HUES48 (cell line): ENCODE measurements around the gene AGR2.

Experiments
- H3K27ac ChIP-seq: one replicate; pipeline ENCODE4 v1.7.0; 2013; ENCODE audit warnings: low read depth, low read length, inconsistent platforms
- H3K27me3 ChIP-seq: 2 replicates; pipeline ENCODE4 v1.6.1; 2013; ENCODE audit warnings: mild to moderate bottlenecking, low read length; ENCODE audit not compliant: control insufficient read depth, insufficient read depth
- H3K36me3 ChIP-seq: 2 replicates; pipeline ENCODE4 v1.6.1; 2013; ENCODE audit warnings: low read length; ENCODE audit not compliant: control insufficient read depth, insufficient read depth
- H3K4me1 ChIP-seq: 2 replicates; pipeline ENCODE4 v1.6.1; 2013; ENCODE audit warnings: mild to moderate bottlenecking, low read length; ENCODE audit not compliant: control insufficient read depth, insufficient read depth
- H3K4me3 ChIP-seq: 2 replicates; pipeline ENCODE4 v1.5.1; 2013; ENCODE audit warnings: mild to moderate bottlenecking, low read depth, low read length
- H3K9ac ChIP-seq: 2 replicates; pipeline ENCODE4 v1.6.1; 2013; ENCODE audit warnings: mild to moderate bottlenecking, low read depth, low read length, moderate library complexity
- H3K9me3 ChIP-seq: 2 replicates; pipeline ENCODE4 v1.6.1; 2013; ENCODE audit warnings: low read length; ENCODE audit not compliant: control insufficient read depth, insufficient read depth

Gene AGR2

GRCh38 chr7:16791905-16792698, 12.7 kb downstream of the AGR2 start:
- Histone ChIP-seq H3K9me3 (no peaks in the 10 kb centered on the region), H3K9ac (no peak overlapping the region), H3K4me1 (no peaks in the 10 kb centered on the region), H3K4me3 (no peak overlapping the region), H3K27ac (no peak overlapping the region), H3K27me3 (no peaks in the 10 kb centered on the region), H3K36me3 (no peaks in the 10 kb centered on the region)

DNA sequence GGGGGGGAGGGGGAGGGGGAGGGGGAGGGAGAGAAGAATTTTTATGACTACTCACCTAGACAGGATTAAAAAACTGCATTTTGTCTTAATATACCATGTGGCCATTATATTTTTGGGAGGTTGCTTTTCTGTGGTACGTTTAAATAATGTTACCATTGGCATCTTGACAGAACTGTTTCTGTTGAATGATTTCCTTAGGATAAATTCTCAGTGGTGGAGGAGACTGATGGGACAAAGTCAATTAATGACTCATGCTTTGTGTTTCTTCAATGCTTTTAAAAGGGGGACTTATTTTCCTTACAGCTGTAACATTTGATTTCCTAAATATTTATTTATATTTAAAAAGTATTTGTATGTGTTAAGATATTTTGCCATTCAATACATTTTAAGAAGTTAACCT, 13.7 kb downstream of the AGR2 start:
- no peaks in the 10 kb centered on the region for H3K4me1 ChIP-seq
- H3K27me3 ChIP-seq: no peaks in the 10 kb centered on the region
- H3K4me3 ChIP-seq: no peak overlapping the region
- H3K9me3 ChIP-seq: no peaks in the 10 kb centered on the region
- no peak overlapping the region for H3K9ac ChIP-seq
- no peak overlapping the region for H3K27ac ChIP-seq
- H3K36me3 ChIP-seq: no peaks in the 10 kb centered on the region

DNA sequence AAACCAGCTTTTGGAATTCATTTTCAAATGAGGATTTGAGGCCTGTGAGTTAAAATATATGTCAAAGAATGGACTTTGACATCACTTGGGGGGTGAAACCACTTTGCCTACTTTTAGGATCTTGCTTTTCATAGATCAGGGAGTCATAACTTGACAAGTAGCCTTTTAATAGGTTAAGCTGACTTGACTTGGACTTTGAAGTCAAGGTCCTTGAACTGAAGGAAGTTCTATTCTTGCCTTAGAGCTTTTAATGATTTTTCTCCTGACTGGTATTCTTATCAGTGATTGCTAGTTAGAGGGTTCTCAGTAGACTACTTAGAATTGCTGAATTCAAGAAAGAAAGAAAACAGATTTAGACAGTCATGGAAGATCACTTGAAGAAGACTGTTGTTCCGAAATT, 17.7 kb downstream of the AGR2 start:
- H3K9me3 ChIP-seq: no peaks in the 10 kb centered on the region

GRCh38 chr7:16786257-16786656, 18.5 kb downstream of the AGR2 start:
- Histone ChIP-seq H3K9ac (no peak overlapping the region), H3K36me3 (0 out of 2 replicates have a peak, but pooled peaks cover 5% of the 10 kb centered on the region), H3K9me3 (no peaks in the 10 kb centered on the region), H3K27me3 (no peaks in the 10 kb centered on the region), H3K27ac (no peak overlapping the region), H3K4me1 (no peaks in the 10 kb centered on the region), H3K4me3 (no peak overlapping the region)

More for the DNA sequence above, 17.7 kb downstream of the AGR2 start:
- Histone ChIP-seq H3K27ac (no peak overlapping the region), H3K9ac (no peak overlapping the region), H3K4me1 (no peaks in the 10 kb centered on the region), H3K4me3 (no peak overlapping the region), H3K27me3 (no peaks in the 10 kb centered on the region), H3K36me3 (0 out of 2 replicates have a peak, but pooled peaks cover 5% of the 10 kb centered on the region)

GRCh38 chr7:16785846-16786245, 19.0 kb downstream of the AGR2 start:
- Histone ChIP-seq H3K27ac (no peak overlapping the region), H3K9me3 (no peaks in the 10 kb centered on the region), H3K9ac (no peak overlapping the region), H3K27me3 (no peaks in the 10 kb centered on the region), H3K4me1 (no peaks in the 10 kb centered on the region), H3K36me3 (0 out of 2 replicates have a peak, but pooled peaks cover 5% of the 10 kb centered on the region), H3K4me3 (no peak overlapping the region)

GRCh38 chr7:16785321-16785720, 19.5 kb downstream of the AGR2 start:
- no peak overlapping the region for H3K4me3 ChIP-seq
- H3K4me1 ChIP-seq: no peaks in the 10 kb centered on the region
- no peaks in the 10 kb centered on the region for H3K9me3 ChIP-seq
- H3K9ac ChIP-seq: no peak overlapping the region
- no peak overlapping the region for H3K27ac ChIP-seq
- H3K36me3 ChIP-seq: 0 out of 2 replicates have a peak, but pooled peaks cover 5% of the 10 kb centered on the region
- no peaks in the 10 kb centered on the region for H3K27me3 ChIP-seq

DNA sequence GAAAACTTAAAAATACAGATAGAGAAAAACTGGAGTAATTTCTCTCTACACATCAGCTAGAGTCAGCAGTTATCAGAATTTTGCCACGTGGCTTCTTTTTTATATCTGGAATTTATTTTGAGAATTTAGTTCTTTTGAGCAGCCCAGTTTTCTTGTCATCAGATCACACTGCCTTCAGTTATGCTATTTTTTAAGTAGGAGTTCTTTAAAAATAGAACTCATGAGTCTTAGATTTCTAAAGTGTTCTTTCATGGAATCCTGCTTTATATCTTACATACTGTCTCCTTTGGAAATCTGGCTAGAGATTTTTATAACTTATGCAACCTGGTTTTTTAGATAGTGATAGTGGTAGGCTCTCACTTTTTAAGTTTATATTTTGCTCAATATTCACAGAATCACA, 24.2 kb downstream of the AGR2 start:
- Histone ChIP-seq H3K27me3 (no peaks in the 10 kb centered on the region), H3K27ac (no peak overlapping the region), H3K9ac (no peak overlapping the region), H3K4me3 (no peak overlapping the region), H3K9me3 (no peaks in the 10 kb centered on the region), H3K4me1 (peaks cover 25% of the 10 kb centered on the region), H3K36me3 (0 out of 2 replicates have a peak, but pooled peaks cover 5% of the 10 kb centered on the region)

DNA sequence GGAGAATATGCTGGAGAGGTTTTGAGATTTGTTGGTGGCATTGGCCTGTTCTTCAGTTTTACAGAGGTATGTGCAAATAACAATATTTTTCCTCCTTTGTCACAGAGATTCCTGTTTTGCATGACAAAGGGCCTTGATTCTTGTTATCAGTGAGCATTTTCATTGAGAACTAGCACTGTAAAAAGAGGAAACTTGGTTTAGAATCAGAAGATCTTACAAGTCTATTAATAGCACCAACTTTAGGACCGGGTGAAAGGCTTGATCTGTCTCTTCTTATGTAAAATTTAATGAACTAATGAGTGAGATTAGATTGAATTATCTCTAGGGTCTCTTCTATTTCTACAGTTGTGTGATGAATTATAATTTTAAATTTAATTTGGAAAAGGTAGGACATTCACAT, 25.7 kb downstream of the AGR2 start:
- Histone ChIP-seq H3K4me3 (no peak overlapping the region), H3K9ac (no peak overlapping the region), H3K36me3 (0 out of 2 replicates have a peak, but pooled peaks cover 2% of the 10 kb centered on the region), H3K9me3 (no peaks in the 10 kb centered on the region), H3K4me1 (peaks cover 25% of the 10 kb centered on the region), H3K27ac (no peak overlapping the region), H3K27me3 (no peaks in the 10 kb centered on the region)

- Histone ChIP-seq H3K36me3 (no peaks in the 10 kb centered on the region), H3K4me3 (no peak overlapping the region), H3K9ac (no peak overlapping the region), H3K27me3 (no peaks in the 10 kb centered on the region), H3K4me1 (peaks cover 25% of the 10 kb centered on the region), H3K9me3 (no peaks in the 10 kb centered on the region), H3K27ac (peak overlapping the region; percentile 65)
These were observed 26.3 kb downstream of the AGR2 start for GRCh38 chr7:16778476-16778875.

- H3K9ac ChIP-seq: no peak overlapping the region
- no peak overlapping the region for H3K4me3 ChIP-seq
- no peaks in the 10 kb centered on the region for H3K9me3 ChIP-seq
- no peaks in the 10 kb centered on the region for H3K27me3 ChIP-seq
- H3K36me3 ChIP-seq: no peaks in the 10 kb centered on the region
- peaks cover 25% of the 10 kb centered on the region for H3K4me1 ChIP-seq
- no peak overlapping the region for H3K27ac ChIP-seq
These were observed 28.7 kb downstream of the AGR2 start for GRCh38 chr7:16776053-16776452.

DNA sequence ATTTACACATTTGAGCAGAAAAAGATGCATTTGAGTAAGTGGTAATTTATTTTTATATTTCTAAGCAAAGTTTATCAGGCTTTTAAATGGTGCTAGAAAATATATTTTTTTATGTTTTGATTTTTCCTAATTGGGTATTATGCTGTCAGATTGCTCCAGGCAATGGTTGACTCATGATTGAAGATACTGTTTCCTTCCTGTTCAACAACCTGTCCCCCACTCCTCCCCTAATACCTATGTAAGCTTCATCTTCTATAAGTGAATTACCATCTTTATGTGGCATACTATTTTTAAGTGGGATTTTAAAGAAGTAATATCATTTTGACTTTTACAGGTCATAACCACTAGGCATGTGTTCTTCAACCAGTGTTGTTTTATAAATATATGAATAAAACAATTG, 29.8 kb downstream of the AGR2 start:
- Histone ChIP-seq H3K9ac (no peak overlapping the region), H3K4me1 (peaks cover 31% of the 10 kb centered on the region), H3K36me3 (no peaks in the 10 kb centered on the region), H3K4me3 (no peak overlapping the region), H3K9me3 (no peaks in the 10 kb centered on the region), H3K27me3 (no peaks in the 10 kb centered on the region), H3K27ac (no peak overlapping the region)
